D721Med (cell line): ENCODE results near the gene SPRED2.

Experiments used
- DNase-seq: peaks from one replicate; pipeline ENCODE4 v3.0.0; 2011; ENCODE audit warnings: low spot score; ENCODE audit not compliant: insufficient read length
- FAIRE-seq: peaks from 2 replicates; lab custom pipeline; 2011; peaks lifted over from hg19 to GRCh38; lab: Jason Lieb, UNC
- CTCF ChIP-seq: IDR thresholded peaks from 2 replicates; pipeline ENCODE4 v1.5.1; 2012; ENCODE audit warnings: mild to moderate bottlenecking, control low read depth; ENCODE audit not compliant: insufficient read depth; ENCODE audit errors: missing control alignments

The SPRED2 gene

GRCh38 chr2:65358678-65359400 is 73.6 kb downstream of the SPRED2 start:
- TF ChIP-seq CTCF, result no peak
- FAIRE-seq, result no peak
- DNase-seq, result no peak

- DNase-seq (no peak), FAIRE-seq (no peak)
- TF ChIP-seq CTCF, result no peak
These were observed 74.5 kb downstream of the SPRED2 start for GRCh38 chr2:65357959-65358294.

- TF ChIP-seq CTCF, result no peak
- no peak for FAIRE-seq
- DNase-seq, result no peak
These were observed 75.1 kb downstream of the SPRED2 start for GRCh38 chr2:65357095-65357958.

GRCh38 chr2:65355186-65355831 is 77.1 kb downstream of the SPRED2 start:
- DNase-seq (no peak), FAIRE-seq (no peak)

GRCh38 chr2:65354773-65355172 is 77.6 kb downstream of the SPRED2 start:
- TF ChIP-seq CTCF, result no peak
- FAIRE-seq (no peak), DNase-seq (no peak)

More at GRCh38 chr2:65355186-65355831, 77.1 kb downstream of the SPRED2 start:
- no peak for TF ChIP-seq CTCF

- no peak for DNase-seq
- TF ChIP-seq CTCF, result no peak
- no peak for FAIRE-seq
These were observed 78.5 kb downstream of the SPRED2 start for GRCh38 chr2:65353927-65354326.
